Measurements from ENCODE around the gene PSMD9.

DNA sequence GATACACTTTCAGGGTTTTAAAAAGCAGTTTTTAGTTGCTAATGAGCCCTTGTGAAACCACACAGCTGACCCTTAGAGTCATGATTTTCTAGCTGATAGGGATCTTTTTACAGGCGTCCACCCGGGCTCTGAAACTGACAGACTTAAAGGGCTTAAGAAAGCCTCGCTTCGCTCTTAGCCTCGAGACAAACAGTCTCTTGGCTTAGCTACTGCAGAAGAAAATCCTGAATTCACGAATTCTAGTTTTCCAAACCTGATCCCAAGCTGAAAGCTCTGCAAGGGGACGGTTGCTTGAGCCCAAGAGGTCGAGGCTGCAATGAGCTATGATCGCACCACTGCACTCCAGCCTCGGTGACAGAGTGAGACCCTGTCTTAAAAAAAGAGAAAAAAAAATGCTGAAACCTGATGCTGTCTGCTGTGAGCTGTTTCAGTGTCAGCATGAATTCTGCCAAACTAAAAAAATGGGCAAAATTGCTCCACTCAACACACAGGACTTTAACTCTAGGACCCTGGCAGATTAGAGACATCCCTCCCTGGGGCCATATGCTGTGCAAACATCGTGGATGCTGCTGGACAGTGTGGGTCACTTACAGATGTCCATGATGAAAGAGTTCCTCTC, 26.8 kb upstream of the PSMD9 start:
- TF ChIP-seq, protein P1, sequence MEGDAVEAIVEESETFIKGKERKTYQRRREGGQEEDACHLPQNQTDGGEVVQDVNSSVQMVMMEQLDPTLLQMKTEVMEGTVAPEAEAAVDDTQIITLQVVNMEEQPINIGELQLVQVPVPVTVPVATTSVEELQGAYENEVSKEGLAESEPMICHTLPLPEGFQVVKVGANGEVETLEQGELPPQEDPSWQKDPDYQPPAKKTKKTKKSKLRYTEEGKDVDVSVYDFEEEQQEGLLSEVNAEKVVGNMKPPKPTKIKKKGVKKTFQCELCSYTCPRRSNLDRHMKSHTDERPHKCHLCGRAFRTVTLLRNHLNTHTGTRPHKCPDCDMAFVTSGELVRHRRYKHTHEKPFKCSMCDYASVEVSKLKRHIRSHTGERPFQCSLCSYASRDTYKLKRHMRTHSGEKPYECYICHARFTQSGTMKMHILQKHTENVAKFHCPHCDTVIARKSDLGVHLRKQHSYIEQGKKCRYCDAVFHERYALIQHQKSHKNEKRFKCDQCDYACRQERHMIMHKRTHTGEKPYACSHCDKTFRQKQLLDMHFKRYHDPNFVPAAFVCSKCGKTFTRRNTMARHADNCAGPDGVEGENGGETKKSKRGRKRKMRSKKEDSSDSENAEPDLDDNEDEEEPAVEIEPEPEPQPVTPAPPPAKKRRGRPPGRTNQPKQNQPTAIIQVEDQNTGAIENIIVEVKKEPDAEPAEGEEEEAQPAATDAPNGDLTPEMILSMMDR (IDR thresholded peaks at IDR 0.05): no peak
- TF ChIP-seq FOXK1 (CRISPR knock-in tag; IDR thresholded peaks at IDR 0.05) (no peak), NR3C1 (CRISPR knock-in tag; conservative IDR thresholded peaks at IDR 0.05; ENCODE audit: low read depth) (no peak), KAT7 (CRISPR knock-in tag; IDR thresholded peaks at IDR 0.05; ENCODE audit: borderline replicate concordance) (no peak), JUN (CRISPR knock-in tag; IDR thresholded peaks at IDR 0.05) (no peak), ESRRA (CRISPR knock-in tag; IDR thresholded peaks at IDR 0.05; ENCODE audit: borderline replicate concordance) (no peak), ELF4 (CRISPR knock-in tag; IDR thresholded peaks at IDR 0.05; ENCODE audit: low read depth) (no peak), ETV6 (CRISPR knock-in tag; IDR thresholded peaks at IDR 0.05) (no peak), ZNF416 (CRISPR knock-in tag; IDR thresholded peaks at IDR 0.05) (no peak), SP1 (CRISPR knock-in tag; conservative IDR thresholded peaks at IDR 0.05) (no peak)
- TF ChIP-seq, protein P2, sequence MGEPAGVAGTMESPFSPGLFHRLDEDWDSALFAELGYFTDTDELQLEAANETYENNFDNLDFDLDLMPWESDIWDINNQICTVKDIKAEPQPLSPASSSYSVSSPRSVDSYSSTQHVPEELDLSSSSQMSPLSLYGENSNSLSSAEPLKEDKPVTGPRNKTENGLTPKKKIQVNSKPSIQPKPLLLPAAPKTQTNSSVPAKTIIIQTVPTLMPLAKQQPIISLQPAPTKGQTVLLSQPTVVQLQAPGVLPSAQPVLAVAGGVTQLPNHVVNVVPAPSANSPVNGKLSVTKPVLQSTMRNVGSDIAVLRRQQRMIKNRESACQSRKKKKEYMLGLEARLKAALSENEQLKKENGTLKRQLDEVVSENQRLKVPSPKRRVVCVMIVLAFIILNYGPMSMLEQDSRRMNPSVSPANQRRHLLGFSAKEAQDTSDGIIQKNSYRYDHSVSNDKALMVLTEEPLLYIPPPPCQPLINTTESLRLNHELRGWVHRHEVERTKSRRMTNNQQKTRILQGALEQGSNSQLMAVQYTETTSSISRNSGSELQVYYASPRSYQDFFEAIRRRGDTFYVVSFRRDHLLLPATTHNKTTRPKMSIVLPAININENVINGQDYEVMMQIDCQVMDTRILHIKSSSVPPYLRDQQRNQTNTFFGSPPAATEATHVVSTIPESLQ (CRISPR knock-in tag; IDR thresholded peaks at IDR 0.05): no peak
- TF ChIP-seq, protein P3, sequence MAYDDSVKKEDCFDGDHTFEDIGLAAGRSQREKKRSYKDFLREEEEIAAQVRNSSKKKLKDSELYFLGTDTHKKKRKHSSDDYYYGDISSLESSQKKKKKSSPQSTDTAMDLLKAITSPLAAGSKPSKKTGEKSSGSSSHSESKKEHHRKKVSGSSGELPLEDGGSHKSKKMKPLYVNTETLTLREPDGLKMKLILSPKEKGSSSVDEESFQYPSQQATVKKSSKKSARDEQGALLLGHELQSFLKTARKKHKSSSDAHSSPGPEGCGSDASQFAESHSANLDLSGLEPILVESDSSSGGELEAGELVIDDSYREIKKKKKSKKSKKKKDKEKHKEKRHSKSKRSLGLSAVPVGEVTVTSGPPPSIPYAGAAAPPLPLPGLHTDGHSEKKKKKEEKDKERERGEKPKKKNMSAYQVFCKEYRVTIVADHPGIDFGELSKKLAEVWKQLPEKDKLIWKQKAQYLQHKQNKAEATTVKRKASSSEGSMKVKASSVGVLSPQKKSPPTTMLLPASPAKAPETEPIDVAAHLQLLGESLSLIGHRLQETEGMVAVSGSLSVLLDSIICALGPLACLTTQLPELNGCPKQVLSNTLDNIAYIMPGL (CRISPR knock-in tag; IDR thresholded peaks at IDR 0.05): no peak
- TF ChIP-seq, protein P4, sequence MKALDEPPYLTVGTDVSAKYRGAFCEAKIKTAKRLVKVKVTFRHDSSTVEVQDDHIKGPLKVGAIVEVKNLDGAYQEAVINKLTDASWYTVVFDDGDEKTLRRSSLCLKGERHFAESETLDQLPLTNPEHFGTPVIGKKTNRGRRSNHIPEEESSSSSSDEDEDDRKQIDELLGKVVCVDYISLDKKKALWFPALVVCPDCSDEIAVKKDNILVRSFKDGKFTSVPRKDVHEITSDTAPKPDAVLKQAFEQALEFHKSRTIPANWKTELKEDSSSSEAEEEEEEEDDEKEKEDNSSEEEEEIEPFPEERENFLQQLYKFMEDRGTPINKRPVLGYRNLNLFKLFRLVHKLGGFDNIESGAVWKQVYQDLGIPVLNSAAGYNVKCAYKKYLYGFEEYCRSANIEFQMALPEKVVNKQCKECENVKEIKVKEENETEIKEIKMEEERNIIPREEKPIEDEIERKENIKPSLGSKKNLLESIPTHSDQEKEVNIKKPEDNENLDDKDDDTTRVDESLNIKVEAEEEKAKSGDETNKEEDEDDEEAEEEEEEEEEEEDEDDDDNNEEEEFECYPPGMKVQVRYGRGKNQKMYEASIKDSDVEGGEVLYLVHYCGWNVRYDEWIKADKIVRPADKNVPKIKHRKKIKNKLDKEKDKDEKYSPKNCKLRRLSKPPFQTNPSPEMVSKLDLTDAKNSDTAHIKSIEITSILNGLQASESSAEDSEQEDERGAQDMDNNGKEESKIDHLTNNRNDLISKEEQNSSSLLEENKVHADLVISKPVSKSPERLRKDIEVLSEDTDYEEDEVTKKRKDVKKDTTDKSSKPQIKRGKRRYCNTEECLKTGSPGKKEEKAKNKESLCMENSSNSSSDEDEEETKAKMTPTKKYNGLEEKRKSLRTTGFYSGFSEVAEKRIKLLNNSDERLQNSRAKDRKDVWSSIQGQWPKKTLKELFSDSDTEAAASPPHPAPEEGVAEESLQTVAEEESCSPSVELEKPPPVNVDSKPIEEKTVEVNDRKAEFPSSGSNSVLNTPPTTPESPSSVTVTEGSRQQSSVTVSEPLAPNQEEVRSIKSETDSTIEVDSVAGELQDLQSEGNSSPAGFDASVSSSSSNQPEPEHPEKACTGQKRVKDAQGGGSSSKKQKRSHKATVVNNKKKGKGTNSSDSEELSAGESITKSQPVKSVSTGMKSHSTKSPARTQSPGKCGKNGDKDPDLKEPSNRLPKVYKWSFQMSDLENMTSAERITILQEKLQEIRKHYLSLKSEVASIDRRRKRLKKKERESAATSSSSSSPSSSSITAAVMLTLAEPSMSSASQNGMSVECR (CRISPR knock-in tag; IDR thresholded peaks at IDR 0.05; ENCODE audit: borderline replicate concordance): no peak

All from WTC11 (cell line).